Neural cell (in vitro differentiated cells): Measurements from ENCODE around the gene PCCA. TPM values are rescaled to one million over a fixed set of nuclear protein-coding genes. Genes with fewer than 3 reads are reported as not detected.

ENCODE experiments used
- H2AFZ ChIP-seq: fragments of 200-600, 300-800 bp; sonication (generic), shearing (Covaris generic); 2 replicates; pipeline ENCODE4 v1.6.0; 2014; ENCODE audit warnings: low read depth, mild to moderate bottlenecking, antibody characterized with exemption, low read length, moderate library complexity
- H3F3A ChIP-seq: fragments of 200-600 bp; shearing (Covaris generic); 2 replicates; pipeline ENCODE4 v1.6.1; 2016; ENCODE audit warnings: mild to moderate bottlenecking, moderate library complexity, mixed read lengths, antibody characterized with exemption, low read length; ENCODE audit not compliant: insufficient read depth, poor library complexity, severe bottlenecking
- H3K27ac ChIP-seq: fragments of 200-600, 300-800 bp; sonication (generic), shearing (Covaris generic); 2 replicates; pipeline ENCODE4 v1.5.1; 2014; ENCODE audit warnings: mild to moderate bottlenecking, low read length, moderate library complexity
- H3K27me3 ChIP-seq: fragments of 300-800, 200-600 bp; sonication (generic), shearing (Covaris generic); 2 replicates; pipeline ENCODE4 v1.6.0; 2014; ENCODE audit warnings: mild to moderate bottlenecking, low read depth, low read length, moderate library complexity; ENCODE audit not compliant: insufficient read depth
- H3K36me3 ChIP-seq: fragments of 300-800, 200-600 bp; sonication (generic), shearing (Covaris generic); 2 replicates; pipeline ENCODE4 v1.5.1; 2014; ENCODE audit warnings: mild to moderate bottlenecking, antibody characterized with exemption, low read length, moderate library complexity; ENCODE audit not compliant: insufficient read depth
- H3K4me2 ChIP-seq: fragments of 300-800, 200-600 bp; sonication (generic), shearing (Covaris generic); 2 replicates; pipeline ENCODE4 v1.6.0; 2014; ENCODE audit warnings: mild to moderate bottlenecking, low read length
- H3K4me3 ChIP-seq: fragments of 300-800, 200-600 bp; sonication (generic), shearing (Covaris generic); 2 replicates; pipeline ENCODE4 v1.5.1; 2014; ENCODE audit warnings: mild to moderate bottlenecking, low read length, moderate library complexity
- H3K79me2 ChIP-seq: fragments of 200-600 bp; shearing (Covaris generic); replicated peaks from 2 replicates; pipeline ENCODE4 v1.6.0; 2014; ENCODE audit warnings: mild to moderate bottlenecking, low read length, moderate library complexity; ENCODE audit not compliant: insufficient read depth
- H3K9ac ChIP-seq: fragments of 300-800, 200-600 bp; sonication (generic), shearing (Covaris generic); 2 replicates; pipeline ENCODE4 v1.6.1; 2016; ENCODE audit warnings: mild to moderate bottlenecking, low read length, mixed read lengths
- H3K9me2 ChIP-seq: fragments of 200-600 bp; shearing (Covaris generic); 2 replicates; pipeline ENCODE4 v1.6.1; 2016; ENCODE audit warnings: mild to moderate bottlenecking, low read length, mixed read lengths; ENCODE audit not compliant: insufficient read depth
- H3K9me3 ChIP-seq: fragments of 200-600, 300-800 bp; sonication (generic), shearing (Covaris generic); 2 replicates; pipeline ENCODE4 v1.6.1; 2016; ENCODE audit warnings: mild to moderate bottlenecking, mixed run types, low read length, moderate library complexity, mixed read lengths
- H4K20me1 ChIP-seq: fragments of 200-600 bp; shearing (Covaris generic); 2 replicates; pipeline ENCODE4 v1.6.1; 2016; ENCODE audit warnings: mild to moderate bottlenecking, mixed run types; ENCODE audit not compliant: insufficient read depth
- CTCF ChIP-seq: fragments of 450-650 bp; IDR thresholded peaks from 2 replicates; pipeline ENCODE4 v1.5.1; 2014; ENCODE audit warnings: antibody characterized with exemption, mild to moderate bottlenecking, moderate library complexity; ENCODE audit not compliant: poor library complexity, severe bottlenecking
- EP300 ChIP-seq: fragments of 450-650 bp; conservative IDR thresholded peaks from 2 replicates; pipeline ENCODE4 v1.6.1; 2014; ENCODE audit warnings: antibody characterized with exemption, mild to moderate bottlenecking, moderate library complexity; ENCODE audit not compliant: poor library complexity, severe bottlenecking
- EZH2 ChIP-seq: fragments of 200-600, 300-800 bp; shearing (Covaris generic), sonication (generic); IDR thresholded peaks from 2 replicates; pipeline ENCODE4 v1.6.1; 2014; ENCODE audit warnings: antibody characterized with exemption, low read length, borderline replicate concordance, mild to moderate bottlenecking; ENCODE audit not compliant: insufficient read depth, poor library complexity, severe bottlenecking
- MXI1 ChIP-seq: fragments of 450-650 bp; conservative IDR thresholded peaks from 2 replicates; pipeline ENCODE4 v1.6.1; 2014; ENCODE audit warnings: antibody characterized with exemption, mild to moderate bottlenecking; ENCODE audit not compliant: poor library complexity, severe bottlenecking
- POLR2AphosphoS5 ChIP-seq: IDR thresholded peaks from 2 replicates; pipeline ENCODE4 v1.6.1; 2012
- RAD21 ChIP-seq: fragments of 450-650 bp; conservative IDR thresholded peaks from 2 replicates; pipeline ENCODE4 v1.6.1; 2014; ENCODE audit warnings: antibody characterized with exemption, mild to moderate bottlenecking, moderate library complexity
- REST ChIP-seq: IDR thresholded peaks from 2 replicates; pipeline ENCODE4 v1.6.1; 2012; ENCODE audit warnings: borderline replicate concordance
- SMC3 ChIP-seq: fragments of 450-650 bp; conservative IDR thresholded peaks from 2 replicates; pipeline ENCODE4 v1.6.1; 2014; ENCODE audit warnings: antibody characterized with exemption, mild to moderate bottlenecking, moderate library complexity; ENCODE audit not compliant: poor library complexity
- TAF1 ChIP-seq: IDR thresholded peaks from 2 replicates; pipeline ENCODE4 v1.6.1; 2012; ENCODE audit warnings: low read depth
- polyA plus RNA-seq: library from polyadenylated mRNA; depleted of rRNA; stranded (reverse); fragments of >200 nt; gene quantifications from 2 replicates; pipeline ENCODE4 v1.2.3, GENCODE V29; 2014

The PCCA gene
- polyA plus RNA-seq, 1 donor from 2014 or later: 17.0 TPM

- Histone ChIP-seq H3K9me2 (no peaks in the 10 kb centered on the region), H3K4me2 (no peak overlapping the region), H3F3A (no peaks in the 10 kb centered on the region), H2AFZ (no peak overlapping the region), H3K9ac (no peak overlapping the region), H3K4me3 (no peak overlapping the region), H4K20me1 (no peaks in the 10 kb centered on the region), H3K9me3 (no peaks in the 10 kb centered on the region), H3K36me3 (peaks cover 7% of the 10 kb centered on the region), H3K79me2 (no peaks in the 10 kb centered on the region), H3K27me3 (no peaks in the 10 kb centered on the region), H3K27ac (no peak overlapping the region)
- TF ChIP-seq TAF1 (no peak), EP300 (no peak), EZH2 (no peak), SMC3 (no peak), POLR2AphosphoS5 (no peak), MXI1 (no peak), REST (no peak), CTCF (no peak), RAD21 (no peak)
Observed at GRCh38 chr13:100211016-100211710, 122.3 kb downstream of the PCCA start.

GRCh38 chr13:100212904-100213553, 124.1 kb downstream of the PCCA start:
- no peak overlapping the region for H3K4me3 ChIP-seq
- H3K36me3 ChIP-seq: peaks cover 7% of the 10 kb centered on the region
- H3K9me3 ChIP-seq: no peaks in the 10 kb centered on the region
- no peak overlapping the region for H3K9ac ChIP-seq
- no peak overlapping the region for H3K4me2 ChIP-seq
- no peaks in the 10 kb centered on the region for H4K20me1 ChIP-seq
- H3K27ac ChIP-seq: no peak overlapping the region
- no peaks in the 10 kb centered on the region for H3F3A ChIP-seq
- no peaks in the 10 kb centered on the region for H3K79me2 ChIP-seq
- H2AFZ ChIP-seq: no peak overlapping the region
- no peak for TF ChIP-seq POLR2AphosphoS5
- no peak for TF ChIP-seq EZH2
- no peak for TF ChIP-seq CTCF
- TF ChIP-seq REST: no peak
- no peak for TF ChIP-seq SMC3
- no peak for TF ChIP-seq MXI1
- TF ChIP-seq TAF1: no peak
- TF ChIP-seq RAD21: no peak
- no peak for TF ChIP-seq EP300
- no peaks in the 10 kb centered on the region for H3K27me3 ChIP-seq
- H3K9me2 ChIP-seq: no peaks in the 10 kb centered on the region
